HG03558 (cell line): ENCODE data around the gene NTHL1.

ENCODE experiments used
- ATAC-seq: cut with Tn5 transposase; IDR thresholded peaks from one replicate; pipeline ENCODE4 v1.9.1; 2021; ENCODE audit warnings: moderate number of reproducible peaks; ENCODE audit not compliant: unreplicated experiment; ENCODE audit errors: extremely low read depth

NTHL1 gene

DNA sequence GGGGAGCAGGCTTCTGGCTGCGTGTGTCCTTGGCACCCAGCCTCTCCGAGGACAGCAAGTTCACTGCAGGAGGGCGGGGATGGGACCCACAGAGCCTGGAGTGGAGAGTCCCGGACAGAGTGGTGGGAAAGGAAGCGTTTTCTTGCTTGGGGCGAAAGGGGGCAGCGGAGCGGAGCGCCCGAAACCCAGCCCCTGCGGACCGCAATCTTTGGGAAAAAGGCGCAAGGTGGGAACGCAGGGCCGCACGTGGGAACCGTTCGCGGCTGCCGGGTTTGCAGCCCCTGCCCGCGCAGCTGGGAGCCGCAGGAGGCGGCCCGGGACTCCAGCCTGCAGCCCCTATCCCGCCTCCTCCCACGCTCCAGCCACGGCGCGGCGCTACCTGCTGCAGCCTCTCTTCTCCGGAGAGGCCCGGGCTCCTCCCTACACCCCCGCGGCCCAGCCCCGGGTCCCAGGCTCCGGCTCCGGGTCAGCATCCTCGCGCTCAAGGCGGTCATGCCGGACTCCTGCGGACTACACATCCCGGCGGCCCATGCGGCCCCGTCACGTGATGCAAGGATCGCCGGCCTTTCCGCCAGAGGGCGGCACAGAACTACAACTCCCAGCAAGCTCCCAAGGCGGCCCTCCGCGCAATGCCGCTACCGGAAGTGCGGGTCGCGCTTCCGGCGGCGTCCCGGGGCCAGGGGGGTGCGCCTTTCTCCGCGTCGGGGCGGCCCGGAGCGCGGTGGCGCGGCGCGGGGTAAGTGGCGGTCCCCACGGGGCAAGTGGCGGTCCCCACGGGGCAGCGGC, at the start of gene NTHL1, which contains the start of gene TSC2:
NTHL1 (minus strand) TSS at position 505 of the 786 bp plus-strand sequence; CDS start at position 494, 11 bp downstream.
TSC2 (plus strand) TSS at position 656 of the 786 bp plus-strand sequence. CDS start 631 bp downstream, outside the sequence.
- ATAC-seq: peak; percentile 86

DNA sequence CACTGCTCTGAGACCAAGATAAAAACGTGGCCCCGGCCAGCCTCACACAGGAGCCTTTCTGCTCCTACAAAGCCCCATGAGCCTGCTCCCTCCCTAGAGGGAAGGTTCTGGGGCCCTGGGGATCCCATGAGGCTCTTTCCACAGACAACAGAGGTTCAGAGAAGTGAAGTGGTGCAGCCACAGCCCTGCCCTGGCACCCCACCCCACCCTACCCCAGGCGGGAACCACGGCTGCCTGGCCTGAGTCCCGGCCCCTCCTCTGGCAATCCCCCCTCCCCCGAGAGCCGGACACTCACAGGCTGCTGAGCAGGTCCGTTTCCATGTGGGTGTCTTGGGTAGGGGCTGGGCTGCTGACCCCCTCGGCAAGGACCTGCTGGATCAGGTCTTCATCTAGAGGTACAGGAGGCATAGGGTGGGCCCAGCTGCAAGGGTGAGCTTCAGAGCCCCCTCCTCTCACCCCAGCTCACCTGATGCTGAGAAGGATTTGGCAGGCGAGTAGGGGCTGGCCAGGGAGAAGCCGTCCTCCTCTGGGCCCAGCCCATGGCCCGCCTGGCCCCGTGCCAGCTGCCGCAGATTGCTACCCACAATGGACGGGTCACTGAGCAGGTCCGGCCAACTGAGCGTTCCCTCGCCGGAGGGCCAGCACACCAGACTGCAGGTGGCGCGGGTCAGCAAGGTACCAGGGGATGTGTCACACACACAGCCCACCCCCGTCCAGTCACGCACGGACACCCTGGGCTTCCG, 49.4 kb upstream of the NTHL1 start:
- ATAC-seq: no peak

DNA sequence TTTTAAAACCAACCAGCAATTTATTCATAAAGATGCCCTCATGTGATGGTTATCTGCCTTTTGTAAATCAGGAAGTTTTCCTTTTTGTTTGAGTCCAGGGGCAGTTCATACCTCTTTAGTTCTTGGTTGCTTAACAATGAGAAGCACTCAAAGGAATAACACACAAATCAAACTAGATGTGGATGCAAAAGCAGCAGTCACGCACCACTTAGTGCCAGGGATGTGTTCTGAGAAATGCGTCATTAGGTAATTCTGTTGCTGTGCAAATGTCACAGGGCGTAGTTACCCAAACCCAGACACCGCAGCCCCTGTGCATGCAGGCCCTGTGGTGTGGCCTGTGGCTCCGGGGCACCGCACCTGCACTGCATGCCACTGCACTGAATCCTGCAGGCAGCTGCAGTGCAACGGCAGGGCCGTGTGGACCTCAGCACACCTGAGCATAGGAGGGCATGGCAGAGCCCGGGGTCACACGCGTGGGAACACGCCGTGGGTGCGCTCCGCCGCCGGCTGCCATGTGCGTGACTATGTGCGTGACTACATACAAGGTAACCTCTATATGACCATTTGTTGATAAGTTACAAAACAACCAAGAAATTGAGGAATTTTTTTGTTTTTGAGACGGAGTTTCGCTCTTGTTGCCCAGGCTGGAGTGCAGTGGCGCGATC, 48.4 kb upstream of the NTHL1 start:
- ATAC-seq: no peak

DNA sequence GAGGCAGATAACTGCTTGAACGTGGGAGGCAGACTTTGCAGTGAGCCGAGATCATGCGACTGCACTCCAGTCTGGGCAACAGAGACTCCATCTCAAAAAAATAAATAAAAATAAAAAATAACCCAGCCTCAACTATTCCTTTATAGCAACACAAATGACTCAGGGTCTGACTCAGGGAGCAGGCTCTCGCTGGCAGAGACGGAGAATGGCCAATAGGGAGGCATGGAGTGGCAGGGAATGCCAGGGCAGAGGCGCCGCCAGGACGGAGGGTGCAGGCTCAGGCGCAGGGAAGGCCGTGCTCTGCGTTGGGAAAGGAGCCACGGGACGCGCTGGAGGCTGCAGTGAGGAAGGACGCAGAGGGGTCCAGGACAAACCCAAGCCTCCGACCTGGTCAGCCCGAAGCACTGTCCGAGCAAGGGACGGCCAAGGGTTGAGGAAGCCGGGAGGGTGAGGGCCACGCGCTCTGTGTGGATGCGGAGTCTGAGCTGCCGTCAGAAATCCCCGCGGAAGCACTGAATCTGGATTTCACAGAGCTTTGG, 47.8 kb upstream of the NTHL1 start:
- no peak for ATAC-seq

DNA sequence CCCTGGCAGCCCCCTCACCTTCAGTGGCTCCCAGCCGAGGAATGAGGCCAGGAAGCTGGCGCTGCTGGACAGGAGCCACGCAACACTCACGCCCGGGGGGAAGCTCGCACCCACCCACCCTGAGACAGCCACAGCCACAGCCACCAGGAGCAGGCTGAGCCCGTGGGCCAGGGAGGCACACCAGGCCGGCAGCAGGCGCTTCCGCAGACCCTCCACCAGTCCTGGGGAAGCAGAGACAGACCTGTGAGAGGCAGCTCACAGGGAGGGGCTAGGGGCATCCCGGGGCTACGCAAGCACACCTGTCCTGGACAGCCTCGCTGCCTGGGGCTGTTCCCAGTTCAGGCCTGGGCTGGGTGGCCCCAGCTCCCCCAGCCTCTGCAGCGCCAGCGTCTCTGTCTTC, 46.2 kb upstream of the NTHL1 start:
- ATAC-seq: no peak

DNA sequence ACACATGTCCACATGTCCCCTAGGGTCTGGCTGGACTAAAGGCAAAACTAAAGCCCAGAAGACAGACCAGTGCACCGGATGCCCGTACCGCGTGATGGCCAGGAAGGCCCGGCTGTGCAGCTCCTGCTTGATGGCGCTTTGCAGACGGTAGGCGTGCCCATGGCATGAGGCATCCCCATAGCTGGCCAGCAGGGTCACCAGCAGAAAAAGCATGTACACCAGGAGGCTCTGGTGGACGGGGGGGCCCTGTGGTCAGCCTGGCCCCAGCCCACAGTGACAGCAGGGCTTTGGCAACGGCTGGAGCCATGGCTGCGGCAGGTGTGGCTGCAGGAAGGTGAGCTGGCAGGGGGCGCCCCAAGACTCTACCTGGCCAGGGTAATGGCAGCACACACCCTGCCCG, 45.2 kb upstream of the NTHL1 start:
- ATAC-seq: no peak

DNA sequence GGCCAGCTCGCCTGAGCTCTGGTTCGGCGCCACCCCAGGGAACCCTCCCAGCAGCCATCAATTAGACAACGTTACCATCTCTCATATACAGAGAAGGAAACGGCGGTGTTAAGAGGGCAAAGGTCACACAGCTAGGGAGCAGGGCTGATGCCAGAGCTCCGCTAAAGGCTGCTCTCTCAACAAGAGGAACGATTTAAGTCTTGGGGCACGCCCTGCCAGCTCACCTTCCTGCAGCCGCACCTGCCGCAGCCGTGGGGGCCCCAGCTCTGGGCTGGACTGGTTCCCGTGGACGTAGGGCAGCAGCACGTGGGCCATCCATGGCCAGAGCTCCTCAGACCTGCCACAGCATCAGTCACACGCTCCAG, 44.6 kb upstream of the NTHL1 start:
- ATAC-seq: no peak

DNA sequence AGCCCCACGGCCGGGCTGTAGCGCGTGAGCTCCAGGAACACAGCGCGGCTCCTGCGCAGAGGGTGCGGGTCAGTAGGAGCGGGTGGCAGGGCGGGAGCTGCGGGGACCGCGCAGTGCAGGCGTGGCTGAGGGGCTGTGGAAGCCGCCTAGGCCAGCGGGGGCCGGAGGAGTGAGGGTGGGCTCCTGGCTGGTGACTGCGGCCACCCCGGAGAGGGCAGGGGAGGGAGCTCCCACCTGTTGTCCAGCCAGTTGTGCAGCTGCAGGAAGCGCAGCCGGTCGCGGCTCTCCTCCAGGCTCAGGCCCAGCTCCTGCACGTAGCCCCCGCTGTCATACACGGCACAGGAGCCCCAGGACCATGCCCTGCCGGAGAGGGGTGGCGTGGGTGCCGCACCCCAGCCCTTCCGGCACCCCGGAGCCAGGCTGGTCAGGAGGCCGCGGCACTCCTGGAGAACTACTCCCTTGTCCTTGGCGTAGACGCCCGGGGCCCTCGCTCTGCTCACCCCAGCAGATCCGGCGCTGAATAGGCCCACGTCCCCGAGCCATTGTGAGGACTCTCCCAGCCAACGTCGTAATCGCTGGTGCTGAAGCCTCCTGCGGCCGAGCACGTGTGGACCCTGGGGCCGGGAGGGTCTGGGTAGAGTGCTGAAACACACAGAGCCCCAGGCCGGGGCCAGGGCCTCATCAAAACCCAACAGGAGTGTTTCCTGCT, 44.1 kb upstream of the NTHL1 start:
- no peak for ATAC-seq

DNA sequence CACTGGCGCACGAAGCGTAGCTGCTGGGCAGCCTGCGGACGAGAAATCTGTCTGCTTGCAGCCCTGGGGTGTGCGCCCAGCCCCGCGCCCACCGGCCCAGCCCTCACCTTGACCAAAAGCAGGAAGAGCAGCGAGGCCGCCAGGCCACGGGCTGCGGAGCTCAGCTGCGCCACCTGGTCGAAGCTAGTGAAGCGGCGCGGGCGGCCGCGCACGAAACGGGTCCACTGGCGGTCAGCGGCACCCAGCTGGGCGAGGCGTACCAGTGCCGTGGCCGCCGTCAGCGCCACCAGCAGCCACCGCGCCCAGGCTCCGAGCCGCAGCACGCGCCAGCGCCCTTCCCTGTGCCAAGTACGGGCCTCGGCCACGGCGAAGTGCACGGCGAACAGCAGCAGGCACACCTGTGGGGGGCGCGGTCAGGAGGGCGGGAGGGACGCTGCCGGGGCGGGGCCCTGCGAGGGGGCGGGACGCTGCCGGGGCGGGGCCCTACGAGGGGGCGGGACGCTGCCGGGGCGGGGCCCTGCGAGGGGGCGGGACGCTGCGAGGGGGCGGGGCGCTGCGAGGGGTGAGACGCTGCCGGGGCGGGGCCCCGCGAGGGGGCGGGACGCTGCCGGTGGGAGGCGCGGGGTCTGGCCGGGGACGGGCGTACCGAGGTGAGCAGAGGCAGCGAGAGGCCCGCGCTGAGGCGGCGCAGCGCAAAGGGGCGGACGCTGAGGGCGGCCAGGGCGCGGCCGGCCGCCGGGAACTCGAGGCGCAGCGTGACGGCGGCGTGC, 43.3 kb upstream of the NTHL1 start:
- ATAC-seq: no peak

DNA sequence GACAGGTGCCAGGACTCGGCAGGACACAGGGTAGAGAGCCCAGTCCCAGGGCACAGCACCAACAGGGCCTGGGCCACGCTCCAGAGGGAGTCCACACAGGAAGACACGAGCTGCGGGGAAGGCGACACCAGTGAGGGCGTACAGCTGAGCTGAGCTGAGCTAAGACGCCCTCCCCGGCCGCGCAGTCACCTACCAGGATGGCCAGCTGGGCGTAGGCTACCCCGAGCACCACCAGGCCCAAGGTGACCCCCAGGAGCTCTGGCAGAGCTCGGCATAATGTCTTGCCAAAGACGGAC, 42.8 kb upstream of the NTHL1 start:
- ATAC-seq: no peak

DNA sequence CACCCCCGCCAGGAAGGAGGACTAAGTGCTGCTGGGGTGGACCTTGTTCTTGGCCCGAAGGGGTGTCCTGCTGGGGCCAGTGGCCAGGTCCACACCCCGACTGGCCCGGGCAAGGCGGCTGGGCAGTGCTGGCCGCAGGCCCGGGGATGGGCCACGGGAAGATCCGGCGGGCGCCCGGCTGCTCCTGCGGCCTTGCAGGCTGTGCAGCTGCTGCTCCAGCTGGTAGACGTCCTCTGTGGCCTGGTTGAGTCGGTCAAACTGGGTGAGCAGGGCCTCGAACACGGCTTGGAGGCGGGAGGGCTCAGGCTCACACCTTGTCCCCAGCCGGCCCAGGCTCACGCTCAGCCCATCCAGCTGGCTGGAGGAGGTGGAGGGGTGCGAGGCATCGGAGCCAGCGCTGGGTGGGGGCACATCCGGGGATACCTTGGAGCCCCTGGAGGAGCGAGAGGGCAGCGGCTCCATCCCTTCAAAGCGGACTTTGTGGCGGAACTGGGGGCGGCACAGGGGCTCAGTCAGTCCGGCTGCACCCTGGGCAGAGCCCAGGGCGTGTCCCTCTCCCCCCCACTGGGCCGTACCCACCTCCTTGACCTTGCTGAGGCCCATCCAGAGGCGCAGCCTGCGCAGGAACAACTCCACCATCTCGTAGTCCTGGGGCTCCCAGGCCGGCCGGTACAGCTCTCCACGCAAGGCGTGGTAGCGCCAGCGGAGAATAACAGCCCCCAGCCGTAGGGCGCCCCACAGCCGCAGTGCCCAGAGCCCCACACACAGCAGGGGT, 42.3 kb upstream of the NTHL1 start:
- ATAC-seq: no peak

DNA sequence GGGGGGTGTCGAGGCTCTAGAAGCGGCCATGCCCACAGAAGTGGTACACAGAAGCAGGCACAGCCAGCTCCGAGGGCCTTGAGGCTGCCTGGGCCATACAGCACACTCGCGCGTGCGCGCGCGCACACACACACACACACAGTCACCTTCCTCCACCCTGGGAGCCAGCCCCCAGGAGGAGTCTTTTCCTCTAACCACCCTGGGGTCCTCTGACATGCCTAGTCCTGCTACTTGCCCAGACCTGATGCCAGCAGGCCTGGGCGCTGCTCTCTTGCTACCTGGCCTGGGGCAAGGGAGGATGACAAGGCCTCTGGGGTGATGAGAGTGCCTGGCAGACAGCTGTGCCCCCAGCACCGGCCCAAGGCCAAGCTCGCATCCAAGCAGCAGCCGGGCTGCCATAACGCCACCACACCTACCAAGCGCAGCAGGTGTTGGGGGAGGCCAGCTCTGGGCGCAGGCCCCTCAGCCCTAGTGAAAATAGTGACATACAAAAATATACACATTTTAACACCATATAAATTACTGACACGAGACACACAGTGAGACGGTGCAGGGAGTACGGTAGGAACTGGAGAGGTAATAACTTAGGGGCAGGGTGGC, 41.2 kb upstream of the NTHL1 start:
- ATAC-seq: no peak

DNA sequence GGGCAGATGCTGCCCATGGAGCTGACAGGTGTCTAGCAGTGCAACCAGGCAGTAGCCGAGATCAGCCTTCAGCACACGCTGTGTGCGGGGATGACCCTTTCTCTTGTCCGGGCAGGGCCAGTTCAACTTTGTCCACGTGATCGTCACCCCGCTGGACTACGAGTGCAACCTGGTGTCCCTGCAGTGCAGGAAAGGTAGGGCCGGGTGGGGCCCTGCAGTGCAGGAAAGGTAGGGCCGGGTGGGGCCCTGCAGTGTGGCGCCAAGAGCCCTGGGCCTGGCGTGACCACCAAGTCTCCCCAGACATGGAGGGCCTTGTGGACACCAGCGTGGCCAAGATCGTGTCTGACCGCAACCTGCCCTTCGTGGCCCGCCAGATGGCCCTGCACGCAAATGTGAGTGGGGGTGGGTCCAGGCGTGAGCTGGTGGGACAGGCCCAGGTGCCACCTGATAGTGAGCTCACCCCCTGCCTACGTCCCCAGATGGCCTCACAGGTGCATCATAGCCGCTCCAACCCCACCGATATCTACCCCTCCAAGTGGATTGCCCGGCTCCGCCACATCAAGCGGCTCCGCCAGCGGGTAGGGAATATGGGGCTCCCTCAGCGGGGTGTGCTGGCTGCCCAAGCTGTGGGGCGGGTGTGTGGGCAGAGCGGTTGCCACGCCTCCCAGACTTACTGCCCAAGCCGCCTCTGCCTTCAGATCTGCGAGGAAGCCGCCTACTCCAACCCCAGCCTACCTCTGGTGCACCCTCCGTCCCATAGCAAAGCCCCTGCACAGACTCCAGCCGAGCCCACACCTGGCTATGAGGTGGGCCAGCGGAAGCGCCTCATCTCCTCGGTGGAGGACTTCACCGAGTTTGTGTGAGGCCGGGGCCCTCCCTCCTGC, 40.4 kb upstream of the NTHL1 start:
- no peak for ATAC-seq

DNA sequence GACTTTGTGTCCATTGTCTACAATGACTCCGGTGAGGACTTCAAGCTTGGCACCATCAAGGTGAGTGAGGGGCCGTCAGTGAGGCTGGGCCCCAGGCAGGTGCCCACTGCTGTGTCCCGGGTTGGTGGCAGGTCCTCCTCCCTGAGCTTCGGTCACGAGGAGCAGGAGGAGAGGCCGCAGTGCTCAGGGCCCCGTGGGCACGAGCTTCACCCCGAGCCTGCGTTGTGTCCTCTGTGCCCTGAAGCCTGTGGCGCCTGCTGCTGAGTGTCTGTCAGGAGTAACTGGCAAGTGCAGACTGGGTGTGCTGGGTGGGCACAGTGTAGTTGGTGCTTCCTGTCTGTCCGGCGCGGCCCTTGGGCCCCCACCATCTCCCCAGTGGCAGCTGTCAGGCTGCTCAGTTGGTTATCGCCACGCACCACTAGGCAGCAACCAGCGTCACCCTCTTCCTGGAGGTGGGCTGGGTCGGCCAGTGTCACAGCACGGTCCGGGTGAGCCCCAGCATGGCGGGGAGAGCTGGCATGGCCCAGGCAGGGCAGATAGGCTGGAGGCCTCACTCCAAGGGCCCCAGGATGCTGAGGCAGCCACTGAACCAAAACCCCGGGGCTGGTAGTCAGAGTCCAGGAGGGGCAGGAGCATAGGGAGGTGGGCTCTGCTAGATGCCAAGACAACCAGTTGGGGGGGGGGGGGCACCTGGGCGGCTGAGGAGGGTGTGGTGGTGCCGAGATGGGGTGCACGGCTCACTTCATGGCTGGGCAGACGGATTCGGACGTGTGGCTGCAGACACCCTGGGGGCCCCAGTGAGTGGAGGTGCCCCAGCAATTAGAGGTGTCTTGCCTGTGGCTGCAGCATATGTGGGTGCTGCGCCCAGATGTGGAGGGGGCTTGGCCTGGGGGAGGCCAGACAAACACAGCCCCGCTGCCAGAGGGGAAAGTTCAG, 39.4 kb upstream of the NTHL1 start:
- no peak for ATAC-seq

DNA sequence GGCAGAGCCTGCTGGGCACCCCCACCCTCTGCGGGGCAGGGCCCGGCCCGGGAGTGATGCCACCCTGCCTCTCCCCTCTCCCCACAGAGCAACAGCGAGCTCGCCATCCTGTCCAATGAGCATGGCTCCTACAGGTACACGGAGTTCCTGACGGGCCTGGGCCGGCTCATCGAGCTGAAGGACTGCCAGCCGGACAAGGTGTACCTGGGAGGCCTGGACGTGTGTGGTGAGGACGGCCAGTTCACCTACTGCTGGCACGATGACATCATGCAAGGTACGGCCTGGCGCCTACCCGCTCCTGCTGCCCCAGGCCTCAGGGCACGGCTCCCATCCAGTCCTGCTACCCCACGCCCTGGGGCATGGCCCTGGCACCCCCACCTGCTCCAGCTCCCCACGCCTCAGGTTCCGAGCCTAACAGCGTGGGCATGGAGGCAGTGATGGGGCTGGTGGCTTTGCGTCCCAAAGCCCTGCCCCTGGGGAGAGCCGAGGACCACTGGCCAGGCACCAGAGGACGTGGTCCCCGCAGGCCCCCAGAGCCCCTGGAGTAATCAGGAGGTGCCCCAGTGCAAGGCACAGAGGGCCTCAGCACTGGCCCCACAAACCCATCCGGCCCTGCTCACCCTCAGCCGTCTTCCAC, 38.6 kb upstream of the NTHL1 start:
- ATAC-seq: no peak

DNA sequence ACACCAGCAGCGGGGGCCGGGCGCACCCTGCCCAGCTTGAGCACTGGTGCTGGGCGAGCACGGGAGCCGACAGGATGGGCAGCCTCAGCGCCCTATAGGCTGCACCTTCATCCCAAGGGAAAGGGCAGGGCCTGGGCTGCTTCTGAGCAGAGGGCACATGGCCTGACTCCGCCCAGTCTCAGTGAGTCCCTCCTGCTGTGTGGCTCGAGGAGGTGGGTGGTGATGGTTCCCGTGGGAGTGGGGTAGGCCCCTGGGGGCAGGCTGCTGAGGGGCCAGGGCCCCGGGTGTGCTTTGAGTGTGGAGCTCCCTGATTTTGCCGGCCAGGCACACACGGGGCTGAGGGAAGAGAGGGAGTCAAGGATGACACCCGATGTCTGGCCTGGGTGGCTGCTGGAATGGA, 38.0 kb upstream of the NTHL1 start:
- ATAC-seq: no peak
